Body of pancreas (tissue), 4 donors: ENCODE data around the gene FOXI2. TPM values are rescaled to one million over a fixed set of nuclear protein-coding genes. Genes with fewer than 3 reads are reported as not detected.

Experiments used
- ATAC-seq: fragments of 150-250 bp; one replicate; pipeline ENCODE4 v1.9.1; 2016
- DNase-seq, 4 donors: peaks; one replicate each; pipeline ENCODE4 v3.0.0-alpha.2; 2019
- H3K27ac ChIP-seq, 4 donors: fragments of 200-600 bp; sonication (generic); 1 replicate in 3 of 4; 2 replicates in 1 of 4; pipeline versions ENCODE4 v1.5.1 to v1.6.1; 2016 to 2019; ENCODE audit warnings: mild to moderate bottlenecking in 1 of 4, mixed read lengths in 1 of 4, moderate library complexity in 1 of 4
- H3K27me3 ChIP-seq, 2 donors: fragments of 200-600 bp; sonication (generic); one replicate each; pipeline ENCODE4 v1.6.0; 2016; ENCODE audit warnings: mild to moderate bottlenecking in 1 of 2
- H3K36me3 ChIP-seq, 2 donors: fragments of 200-600 bp; sonication (generic); replicated peaks in 1 of 2; 2 replicates each; pipeline ENCODE4 v1.5.1; 2016; ENCODE audit warnings: low read depth in 2 of 2; ENCODE audit not compliant: insufficient read depth in 1 of 2
- H3K4me1 ChIP-seq: fragments of 200-600 bp; sonication (generic); one replicate; pipeline ENCODE4 v1.6.0; 2016
- H3K4me3 ChIP-seq, 2 donors: fragments of 200-600 bp; sonication (generic); 1 replicate in 1 of 2; 2 replicates in 1 of 2; pipeline ENCODE4 v1.5.1; 2016 to 2019
- H3K9me3 ChIP-seq, 3 donors: fragments of 200-600 bp; sonication (generic); 1 replicate in 2 of 3; 2 replicates in 1 of 3; pipeline ENCODE4 v1.5.1; 2016
- CTCF ChIP-seq, 7 experiments: fragments of 450-650 bp in 4 of 7; fragments of 200-600 bp in 3 of 7; sonication (generic) in 3 of 7; IDR thresholded peaks; one replicate each; pipeline ENCODE4 v1.5.1; 2016 to 2019; ENCODE audit warnings: antibody characterized with exemption in 7 of 7
- POLR2A ChIP-seq, 3 donors: fragments of 450-650 bp; IDR thresholded peaks; one replicate each; pipeline ENCODE4 v1.6.1; 2016; ENCODE audit warnings: antibody characterized with exemption in 3 of 3, mild to moderate bottlenecking in 2 of 3
- WGBS, 2 donors: methylation state at CpG; one replicate each; pipeline ENCODE4 v1.1.5; 2017; 5-methylcytosine and 5-hydroxymethylcytosine counted together
- intact Hi-C: fragments of 100-400 bp; cut with DNase I; formaldehyde crosslinking; loops from one replicate; pipeline ENCODE4 v1.15.1; 2023
- total RNA-seq, 2 donors: library from RNA; depleted of rRNA; stranded (reverse); fragments of >200 nt; gene quantifications; one replicate each; pipeline ENCODE4 v1.1.0, GENCODE V29; 2016

Gene FOXI2
- total RNA-seq, 2 donors from 2014 or later: not detected

- intact Hi-C loops: no loop called here
- H3K36me3 ChIP-seq: no peaks in the 10 kb centered on the region
- 35 to 53% methylated on average over 2 of the region's 2 CpGs for WGBS, 2 donors
- no peaks in the 10 kb centered on the region for H3K27me3 ChIP-seq
- no peaks in the 10 kb centered on the region for H3K9me3 ChIP-seq
- TF ChIP-seq POLR2A (IDR thresholded peaks at IDR 0.05) (no peak), CTCF (IDR thresholded peaks at IDR 0.05) (no peak)
- DNase-seq (no peak), ATAC-seq (no peak)
- no peak overlapping the region for H3K4me3 ChIP-seq
- no peak overlapping the region for H3K27ac ChIP-seq
- no peaks in the 10 kb centered on the region for H3K4me1 ChIP-seq
Measured at GRCh38 chr10:127776816-127777215, 39.8 kb downstream of the FOXI2 start.

- Histone ChIP-seq H3K27ac (no peak overlapping the region), H3K4me3 (no peak overlapping the region), H3K9me3 (no peaks in the 10 kb centered on the region), H3K27me3 (no peaks in the 10 kb centered on the region), H3K4me1 (no peaks in the 10 kb centered on the region), H3K36me3 (no peaks in the 10 kb centered on the region)
- no peak for DNase-seq
- TF ChIP-seq CTCF (IDR thresholded peaks at IDR 0.05): no peak
- no peak for TF ChIP-seq POLR2A (IDR thresholded peaks at IDR 0.05)
- no peak for ATAC-seq
- WGBS, 2 donors: 40 to 48% methylated on average over 1 of the region's 1 CpG
- intact Hi-C loops: no loop called here
Measured at GRCh38 chr10:127781412-127781811, 44.4 kb downstream of the FOXI2 start.

- DNase-seq: no peak
- H3K4me3 ChIP-seq: no peak overlapping the region
- no peak overlapping the region for H3K27ac ChIP-seq
- intact Hi-C loops: no loop called here
- no peak for ATAC-seq
- H3K4me1 ChIP-seq: no peaks in the 10 kb centered on the region
- no peaks in the 10 kb centered on the region for H3K36me3 ChIP-seq
- 66 to 71% methylated on average over 2 of the region's 2 CpGs for WGBS, 2 donors
- H3K9me3 ChIP-seq: no peaks in the 10 kb centered on the region
- no peaks in the 10 kb centered on the region for H3K27me3 ChIP-seq
- no peak for TF ChIP-seq CTCF (IDR thresholded peaks at IDR 0.05)
- TF ChIP-seq POLR2A (IDR thresholded peaks at IDR 0.05): no peak
Measured at GRCh38 chr10:127787873-127788272, 50.9 kb downstream of the FOXI2 start.

- H3K27ac ChIP-seq: no peak overlapping the region
- no peaks in the 10 kb centered on the region for H3K36me3 ChIP-seq
- no peak for ATAC-seq
- TF ChIP-seq POLR2A (IDR thresholded peaks at IDR 0.05) (no peak), CTCF (IDR thresholded peaks at IDR 0.05) (no peak)
- DNase-seq: no peak
- H3K4me3 ChIP-seq: no peak overlapping the region
- intact Hi-C loops: no loop called here
- H3K27me3 ChIP-seq: no peaks in the 10 kb centered on the region
- no peaks in the 10 kb centered on the region for H3K9me3 ChIP-seq
- H3K4me1 ChIP-seq: no peaks in the 10 kb centered on the region
- 27 to 61% methylated on average over 7 of the region's 7 CpGs for WGBS, 2 donors
Measured at GRCh38 chr10:127790066-127790624, 53.2 kb downstream of the FOXI2 start.

Other genes with a start within 250 kb of the FOXI2 start
- not detected for gene NPS, start 187.9 kb upstream of the FOXI2 start, total RNA-seq
- under 1 TPM in 1 of 2 donors, not detected in 1; 0.26 TPM for gene CLRN3, start 155.8 kb downstream of the FOXI2 start, total RNA-seq
- 1 to 10 TPM; 6.5 to 8.9 TPM for gene PTPRE, start 169.9 kb downstream of the FOXI2 start, total RNA-seq